Mononuclear cell (primary cell): ENCODE results near the gene RAB32. TPM values are rescaled to one million over a fixed set of nuclear protein-coding genes. Genes with fewer than 3 reads are reported as not detected.

Experiments used
- H3K27me3 ChIP-seq: 2 replicates; pipeline ENCODE4 v1.6.0; 2011; ENCODE audit warnings: low read length, control low read depth; ENCODE audit not compliant: insufficient read depth
- H3K4me1 ChIP-seq: 2 replicates; pipeline ENCODE4 v1.5.1; 2011; ENCODE audit warnings: mild to moderate bottlenecking, low read length, control low read depth; ENCODE audit not compliant: insufficient read depth
- H3K4me3 ChIP-seq: 2 replicates; pipeline ENCODE4 v1.5.1; 2011; ENCODE audit warnings: mild to moderate bottlenecking, low read length, moderate library complexity
- H3K9me3 ChIP-seq: 2 replicates; pipeline ENCODE4 v1.5.1; 2011; ENCODE audit warnings: low read depth, mild to moderate bottlenecking, control low read depth, low read length
- total RNA-seq: library from RNA; depleted of rRNA; stranded (reverse); fragments of >200 nt; gene quantifications from one replicate; pipeline ENCODE4 v1.2.3, GENCODE V29; 2012

RAB32 gene
- 37.6 TPM for total RNA-seq

DNA sequence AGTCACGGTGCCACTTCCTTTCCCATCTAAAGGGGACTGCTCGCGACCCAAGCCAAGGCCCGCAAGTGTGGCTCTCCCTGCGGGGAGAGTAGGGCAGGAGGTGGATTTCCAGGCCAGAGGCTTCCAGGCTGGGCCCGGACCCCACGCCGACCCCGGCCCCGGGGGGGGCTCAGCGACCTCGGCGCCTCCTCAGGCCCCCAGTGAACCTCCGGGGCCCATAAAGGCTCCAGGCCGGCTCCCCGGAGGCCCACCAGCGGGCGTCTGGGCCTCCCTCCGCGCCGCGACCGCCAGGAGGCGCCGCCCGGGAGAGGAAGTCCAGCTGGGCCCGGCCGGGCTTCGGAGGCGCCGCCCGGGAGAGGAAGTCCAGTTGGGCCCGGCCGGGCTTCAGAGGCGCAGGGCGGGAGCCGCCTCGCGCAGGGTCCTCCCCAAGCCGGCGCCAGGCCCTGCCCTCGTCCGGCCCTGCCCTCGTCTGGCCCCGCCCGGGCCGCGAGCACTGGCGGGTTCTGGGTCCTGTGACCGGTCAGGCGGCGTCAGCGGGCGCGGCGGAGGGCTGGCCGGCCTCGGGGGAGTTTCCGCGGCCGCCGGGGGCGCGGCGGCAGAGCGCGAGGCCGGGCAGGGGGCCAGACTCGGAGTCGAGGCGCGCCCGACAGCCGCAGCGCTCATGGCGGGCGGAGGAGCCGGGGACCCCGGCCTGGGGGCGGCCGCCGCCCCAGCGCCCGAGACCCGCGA, at the start of gene RAB32:
Gene RAB32 (plus strand): TSS at position 623 of the 729 bp plus-strand sequence. CDS start 39 bp downstream, at position 662.
- peak within 1 kb of the TSS; percentile 69 for H3K4me3 ChIP-seq
- no peaks in the 10 kb centered on the region for H3K9me3 ChIP-seq
- H3K27me3 ChIP-seq, result no peaks in the 10 kb centered on the region
- peaks cover 14% of the 10 kb centered on the region for H3K4me1 ChIP-seq

DNA sequence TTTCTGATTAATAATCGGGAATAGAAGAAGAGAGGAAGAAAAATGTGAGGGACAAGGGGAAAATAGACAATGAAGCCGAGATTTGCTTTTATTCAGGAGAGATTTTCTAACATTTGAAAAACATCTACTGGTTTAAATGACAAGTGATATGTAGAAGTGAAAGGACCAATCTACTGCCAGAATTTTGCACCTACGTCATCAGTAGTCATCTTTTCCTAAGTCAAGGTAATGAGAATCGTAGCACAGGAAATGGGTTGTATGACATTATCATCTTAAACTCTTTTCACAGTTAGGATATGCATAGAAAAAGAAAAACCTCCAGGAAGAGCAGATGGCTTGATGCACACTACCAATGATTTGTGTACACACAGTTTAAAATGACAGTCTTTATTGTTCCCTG, 45.3 kb upstream of the RAB32 start:
- Histone ChIP-seq H3K27me3 (no peaks in the 10 kb centered on the region), H3K4me3 (no peak overlapping the region), H3K9me3 (no peaks in the 10 kb centered on the region), H3K4me1 (no peaks in the 10 kb centered on the region)

DNA sequence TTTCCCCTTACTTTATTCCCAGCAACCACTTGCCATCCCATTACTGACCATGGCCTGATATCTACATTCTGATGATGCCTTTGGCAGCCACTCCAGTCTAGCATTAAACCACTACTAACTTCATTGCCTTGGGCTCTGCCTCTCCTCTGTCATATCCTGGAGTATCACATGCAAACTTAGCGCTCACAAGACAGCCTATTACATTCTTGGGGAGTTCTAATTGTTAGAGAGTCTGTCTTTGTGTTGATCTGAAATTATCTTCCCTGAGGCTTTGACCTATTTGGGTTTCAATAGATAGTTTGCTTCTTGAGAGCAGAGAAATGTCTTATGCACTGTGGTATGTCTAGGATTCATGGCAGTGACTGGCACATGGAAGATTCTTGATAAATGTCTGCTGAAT, 40.5 kb upstream of the RAB32 start:
- Histone ChIP-seq H3K4me3 (no peak overlapping the region), H3K27me3 (no peaks in the 10 kb centered on the region), H3K4me1 (no peaks in the 10 kb centered on the region)

GRCh38 chr6:146515212-146515611, 28.4 kb upstream of the RAB32 start:
- no peaks in the 10 kb centered on the region for H3K27me3 ChIP-seq
- H3K9me3 ChIP-seq, result no peaks in the 10 kb centered on the region
- H3K4me1 ChIP-seq, result no peaks in the 10 kb centered on the region
- H3K4me3 ChIP-seq, result no peak overlapping the region

More for the DNA sequence above, 40.5 kb upstream of the RAB32 start:
- no peaks in the 10 kb centered on the region for H3K9me3 ChIP-seq

- H3K27me3 ChIP-seq, result no peaks in the 10 kb centered on the region
- H3K4me1 ChIP-seq, result no peaks in the 10 kb centered on the region
- H3K9me3 ChIP-seq, result peaks cover 7% of the 10 kb centered on the region
- no peak overlapping the region for H3K4me3 ChIP-seq
Measured at GRCh38 chr6:146526192-146526591, 17.4 kb upstream of the RAB32 start.

GRCh38 chr6:146532702-146533101, 10.9 kb upstream of the RAB32 start:
- H3K27me3 ChIP-seq, result no peaks in the 10 kb centered on the region
- no peak overlapping the region for H3K4me3 ChIP-seq
- H3K9me3 ChIP-seq, result no peaks in the 10 kb centered on the region
- no peaks in the 10 kb centered on the region for H3K4me1 ChIP-seq

DNA sequence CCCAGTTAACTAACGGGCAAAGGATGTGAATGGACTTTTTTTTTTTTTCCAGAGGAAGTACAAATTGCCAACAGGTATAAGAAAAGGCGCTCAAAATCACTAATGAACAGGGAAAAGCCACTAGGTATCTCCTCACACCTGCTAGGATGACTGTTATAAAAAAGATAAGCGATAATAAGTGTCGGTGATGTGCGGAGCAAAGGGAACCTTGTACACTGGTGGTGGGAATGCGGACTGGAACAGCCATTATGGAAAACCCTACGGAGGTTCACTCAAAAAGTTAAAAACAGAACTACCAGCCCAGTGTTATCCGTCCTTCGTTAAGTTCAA, 787 bp upstream of the RAB32 start:
- no peaks in the 10 kb centered on the region for H3K9me3 ChIP-seq
- peaks cover 12% of the 10 kb centered on the region for H3K4me1 ChIP-seq
- H3K27me3 ChIP-seq, result no peaks in the 10 kb centered on the region
- H3K4me3 ChIP-seq, result peak overlapping the region; percentile 15

DNA sequence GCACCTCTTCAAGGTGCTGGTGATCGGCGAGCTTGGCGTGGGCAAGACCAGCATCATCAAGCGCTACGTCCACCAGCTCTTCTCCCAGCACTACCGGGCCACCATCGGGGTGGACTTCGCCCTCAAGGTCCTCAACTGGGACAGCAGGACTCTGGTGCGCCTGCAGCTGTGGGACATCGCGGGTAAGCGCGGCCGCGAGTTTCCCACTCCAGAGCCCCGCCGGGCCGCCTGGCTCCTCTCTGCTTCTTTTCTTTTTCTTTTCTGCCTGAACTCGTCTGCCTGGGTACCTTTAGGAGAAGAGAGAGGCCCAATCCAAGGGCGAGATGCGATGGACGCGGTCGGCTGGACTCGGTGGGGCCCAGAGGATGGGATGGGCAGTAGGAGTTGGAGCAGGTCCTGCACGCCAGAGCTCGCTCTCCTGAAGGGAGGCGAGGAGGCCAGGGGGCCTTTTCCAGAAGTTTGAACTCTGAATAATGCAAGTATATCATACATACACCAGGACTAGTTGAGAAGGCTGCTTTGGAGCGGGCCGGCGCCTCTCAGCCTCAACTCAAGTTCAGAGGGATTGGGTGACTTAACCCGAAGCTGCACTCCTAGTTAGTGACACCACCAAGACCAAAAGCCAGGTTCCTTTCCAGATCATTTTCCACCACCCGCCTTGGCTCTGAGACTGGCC, 445 bp downstream of the RAB32 start:
- Histone ChIP-seq H3K4me1 (peaks cover 20% of the 10 kb centered on the region), H3K4me3 (peak overlapping the region; percentile 69), H3K27me3 (no peaks in the 10 kb centered on the region), H3K9me3 (no peaks in the 10 kb centered on the region)

GRCh38 chr6:146544616-146545182, 1.1 kb downstream of the RAB32 start:
- Histone ChIP-seq H3K4me3 (peak overlapping the region; percentile 69), H3K9me3 (no peaks in the 10 kb centered on the region), H3K4me1 (peaks cover 27% of the 10 kb centered on the region), H3K27me3 (no peaks in the 10 kb centered on the region)

DNA sequence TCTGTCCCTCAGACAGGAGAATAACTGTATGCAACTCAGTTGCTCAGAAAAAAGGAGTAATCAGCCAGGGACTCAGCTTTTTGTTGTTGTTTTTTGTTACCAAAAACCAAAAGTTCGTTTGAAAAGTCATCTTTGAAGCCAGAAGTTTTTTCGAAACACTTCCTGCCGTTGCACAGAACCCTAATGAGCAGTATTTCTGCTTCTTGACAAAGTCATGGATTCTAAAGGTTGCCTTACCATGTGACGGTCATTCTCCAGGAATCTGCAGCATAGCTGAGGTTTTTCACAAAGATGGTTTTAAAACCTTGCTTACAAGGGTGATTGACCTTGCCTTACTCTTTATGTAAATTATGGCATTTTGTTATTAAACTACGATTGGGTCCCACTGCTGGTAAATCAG, 1.9 kb downstream of the RAB32 start:
- H3K27me3 ChIP-seq, result no peaks in the 10 kb centered on the region
- no peaks in the 10 kb centered on the region for H3K9me3 ChIP-seq
- H3K4me3 ChIP-seq, result peak overlapping the region; percentile 69
- H3K4me1 ChIP-seq, result peaks cover 29% of the 10 kb centered on the region

DNA sequence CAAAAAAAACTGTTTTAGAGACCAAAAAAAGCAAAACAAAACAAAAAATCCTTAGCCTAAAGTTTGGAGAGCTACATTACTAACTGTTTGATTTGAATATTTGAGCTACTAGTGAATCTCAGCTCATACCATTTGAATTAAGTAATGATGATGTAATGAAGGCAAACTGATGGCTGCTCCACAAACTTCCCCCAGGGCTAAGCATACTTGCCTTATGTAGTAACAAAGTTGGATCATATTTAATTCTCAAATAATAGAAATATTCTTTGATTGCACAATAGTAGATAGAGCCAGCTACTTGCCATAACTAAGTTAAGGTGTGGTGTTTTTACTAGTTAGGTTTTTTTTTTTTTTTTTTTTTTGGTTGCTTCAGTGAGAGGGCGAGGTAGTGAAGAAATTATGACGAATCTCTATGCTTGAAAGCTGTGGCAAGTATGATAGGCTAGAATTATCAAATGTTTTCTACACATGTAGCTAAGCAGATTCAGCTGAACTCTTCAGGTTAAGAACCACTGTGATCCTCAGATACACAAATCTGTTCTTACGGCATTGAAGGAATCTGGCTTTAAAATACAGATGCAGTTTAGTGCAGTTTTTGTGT, 2.9 kb downstream of the RAB32 start:
- no peaks in the 10 kb centered on the region for H3K27me3 ChIP-seq
- peaks cover 34% of the 10 kb centered on the region for H3K4me1 ChIP-seq
- H3K4me3 ChIP-seq, result no peak overlapping the region
- no peaks in the 10 kb centered on the region for H3K9me3 ChIP-seq

- Histone ChIP-seq H3K27me3 (no peaks in the 10 kb centered on the region), H3K4me3 (no peak overlapping the region), H3K4me1 (peaks cover 36% of the 10 kb centered on the region), H3K9me3 (no peaks in the 10 kb centered on the region)
Measured at GRCh38 chr6:146547889-146548288, 4.3 kb downstream of the RAB32 start.

GRCh38 chr6:146548898-146549374, 5.3 kb downstream of the RAB32 start:
- Histone ChIP-seq H3K4me3 (no peak overlapping the region), H3K27me3 (no peaks in the 10 kb centered on the region), H3K9me3 (no peaks in the 10 kb centered on the region), H3K4me1 (peaks cover 34% of the 10 kb centered on the region)

GRCh38 chr6:146550911-146551310, 7.3 kb downstream of the RAB32 start:
- H3K27me3 ChIP-seq, result no peaks in the 10 kb centered on the region
- peaks cover 34% of the 10 kb centered on the region for H3K4me1 ChIP-seq
- H3K9me3 ChIP-seq, result no peaks in the 10 kb centered on the region
- H3K4me3 ChIP-seq, result no peak overlapping the region

- H3K4me3 ChIP-seq, result no peak overlapping the region
- no peaks in the 10 kb centered on the region for H3K9me3 ChIP-seq
- H3K27me3 ChIP-seq, result no peaks in the 10 kb centered on the region
- peaks cover 33% of the 10 kb centered on the region for H3K4me1 ChIP-seq
Measured at GRCh38 chr6:146551545-146551944, 7.9 kb downstream of the RAB32 start.
